Osteocyte (in vitro differentiated cells): Measurements from ENCODE around the gene TFDP1. TPM values are rescaled to one million over a fixed set of nuclear protein-coding genes. Genes with fewer than 3 reads are reported as not detected.

Experiments used
- DNase-seq: peaks from one replicate; pipeline ENCODE4 v3.0.0; 2021; ENCODE audit warnings: mixed read lengths; ENCODE audit not compliant: unreplicated experiment; ENCODE audit errors: extremely low spot score
- H3K27ac Mint-ChIP-seq: one replicate; pipeline ENCODE4 v1.8.0; 2021; ENCODE audit warnings: mild to moderate bottlenecking, mixed read lengths; ENCODE audit not compliant: unreplicated experiment
- H3K27me3 Mint-ChIP-seq: one replicate; pipeline ENCODE4 v1.8.0; 2021; ENCODE audit warnings: mixed read lengths; ENCODE audit not compliant: unreplicated experiment
- H3K36me3 Mint-ChIP-seq: one replicate; pipeline ENCODE4 v1.8.0; 2021; ENCODE audit warnings: mixed read lengths; ENCODE audit not compliant: unreplicated experiment
- H3K4me1 Mint-ChIP-seq: one replicate; pipeline ENCODE4 v1.8.0; 2021; ENCODE audit warnings: mixed read lengths; ENCODE audit not compliant: unreplicated experiment
- H3K4me3 Mint-ChIP-seq: one replicate; pipeline ENCODE4 v1.8.0; 2021; ENCODE audit warnings: mild to moderate bottlenecking, moderate library complexity, mixed read lengths; ENCODE audit not compliant: unreplicated experiment
- H3K9me3 Mint-ChIP-seq: one replicate; pipeline ENCODE4 v1.8.0; 2021; ENCODE audit warnings: mixed read lengths; ENCODE audit not compliant: unreplicated experiment
- CTCF ChIP-seq: fragments of 200-600 bp; sonication (generic); IDR thresholded peaks from 2 replicates; pipeline ENCODE4 v1.5.0; 2021; ENCODE audit warnings: antibody characterized with exemption, mild to moderate bottlenecking, moderate library complexity
- total RNA-seq: library from RNA; stranded (reverse); gene quantifications from 2 replicates; pipeline ENCODE4 v1.2.1, GENCODE V29; 2021

TFDP1 gene
- total RNA-seq, 1 donor from 2014 or later = 66.9 TPM

- Mint-ChIP-seq H3K9me3 (no peaks in the 10 kb centered on the region), H3K4me1 (no peaks in the 10 kb centered on the region), H3K27ac (no peak overlapping the region), H3K36me3 (peaks cover 25% of the 10 kb centered on the region), H3K4me3 (no peak overlapping the region), H3K27me3 (no peaks in the 10 kb centered on the region)
- no peak for TF ChIP-seq CTCF
- DNase-seq = no peak
Observed at GRCh38 chr13:113597391-113598080, 13.0 kb downstream of the TFDP1 start.

- no peak for DNase-seq
- Mint-ChIP-seq H3K4me3 (no peak overlapping the region), H3K27ac (no peak overlapping the region), H3K27me3 (no peaks in the 10 kb centered on the region), H3K9me3 (no peaks in the 10 kb centered on the region), H3K4me1 (no peaks in the 10 kb centered on the region), H3K36me3 (peaks cover 25% of the 10 kb centered on the region)
- no peak for TF ChIP-seq CTCF
Observed at GRCh38 chr13:113598081-113598410, 13.5 kb downstream of the TFDP1 start.

- DNase-seq = no peak
- no peaks in the 10 kb centered on the region for H3K4me1 Mint-ChIP-seq
- peaks cover 25% of the 10 kb centered on the region for H3K36me3 Mint-ChIP-seq
- no peak overlapping the region for H3K4me3 Mint-ChIP-seq
- no peak for TF ChIP-seq CTCF
- H3K27ac Mint-ChIP-seq = no peak overlapping the region
- no peaks in the 10 kb centered on the region for H3K27me3 Mint-ChIP-seq
- no peaks in the 10 kb centered on the region for H3K9me3 Mint-ChIP-seq
Observed at GRCh38 chr13:113598481-113598880, 13.9 kb downstream of the TFDP1 start.

GRCh38 chr13:113599391-113599790 lies 14.8 kb downstream of the TFDP1 start:
- H3K36me3 Mint-ChIP-seq = peaks cover 25% of the 10 kb centered on the region
- no peaks in the 10 kb centered on the region for H3K4me1 Mint-ChIP-seq
- DNase-seq = no peak
- H3K27ac Mint-ChIP-seq = no peak overlapping the region
- no peak overlapping the region for H3K4me3 Mint-ChIP-seq
- no peaks in the 10 kb centered on the region for H3K9me3 Mint-ChIP-seq
- no peaks in the 10 kb centered on the region for H3K27me3 Mint-ChIP-seq
- no peak for TF ChIP-seq CTCF

- H3K4me3 Mint-ChIP-seq = no peak overlapping the region
- H3K36me3 Mint-ChIP-seq = peaks cover 19% of the 10 kb centered on the region
- no peak for DNase-seq
- H3K4me1 Mint-ChIP-seq = no peaks in the 10 kb centered on the region
- no peak overlapping the region for H3K27ac Mint-ChIP-seq
- TF ChIP-seq CTCF = no peak
- H3K9me3 Mint-ChIP-seq = no peaks in the 10 kb centered on the region
- H3K27me3 Mint-ChIP-seq = no peaks in the 10 kb centered on the region
Observed at GRCh38 chr13:113601166-113602070, 16.9 kb downstream of the TFDP1 start.
